HG03139 (cell line): Measurements from ENCODE around the gene GPR183.

Source experiments
- ATAC-seq: cut with Tn5 transposase; IDR thresholded peaks from one replicate; pipeline ENCODE4 v1.9.1; 2021; ENCODE audit not compliant: unreplicated experiment

GPR183 gene

DNA sequence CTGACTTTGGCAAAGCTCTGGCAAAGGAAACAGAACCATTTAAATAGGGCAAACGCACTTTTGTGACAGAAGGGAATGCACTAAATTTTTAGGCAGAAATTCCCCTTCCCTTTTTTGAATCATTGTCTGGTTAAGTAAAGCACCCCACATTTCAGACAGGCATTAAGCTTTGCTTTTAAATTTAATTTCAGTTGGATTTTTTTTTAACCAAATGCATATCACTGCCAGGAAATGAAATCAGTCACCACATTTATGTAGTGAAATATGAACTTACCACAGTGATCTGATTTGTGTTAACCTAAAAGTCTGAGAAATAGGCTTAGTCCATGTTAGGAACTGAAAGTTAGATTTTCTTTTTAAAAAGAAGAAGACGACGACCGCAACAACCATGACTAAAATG, 10.8 kb downstream of the GPR183 start:
- no peak for ATAC-seq

DNA sequence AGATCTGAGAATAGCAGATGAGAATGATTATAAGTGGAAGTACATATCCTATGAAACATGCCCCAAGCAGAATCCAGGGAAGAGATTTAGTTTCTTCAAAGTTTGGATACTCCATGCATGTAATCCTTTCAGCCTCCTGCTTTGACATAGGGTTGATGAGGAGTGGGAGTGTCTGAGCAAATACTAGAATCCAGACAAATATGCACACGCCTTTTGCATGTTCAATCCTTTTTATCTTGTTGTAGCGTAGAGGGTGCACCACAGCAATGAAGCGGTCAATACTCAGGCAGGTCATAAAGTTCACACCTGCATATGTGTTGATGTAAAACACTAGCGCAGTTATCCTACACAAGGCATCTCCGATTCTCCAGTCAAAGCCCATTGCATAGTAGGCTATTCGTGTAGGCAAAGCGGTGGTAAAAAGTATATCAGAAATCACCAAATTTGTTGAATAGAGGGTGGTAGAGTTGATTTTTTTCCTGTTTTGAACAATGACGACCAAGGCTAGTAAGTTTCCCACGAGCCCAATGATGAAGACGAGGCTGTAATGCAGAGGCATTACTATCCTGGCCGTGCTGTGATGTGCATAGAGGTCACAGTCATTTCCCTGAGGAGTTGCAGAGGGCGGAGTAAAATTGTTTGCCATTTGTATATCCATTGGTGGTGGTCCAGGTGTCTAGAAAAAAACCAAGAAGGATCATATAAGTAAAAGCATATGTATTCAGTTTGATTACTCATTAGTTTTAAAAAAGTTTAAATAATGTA, 11.5 kb downstream of the GPR183 start:
- ATAC-seq, result no peak

DNA sequence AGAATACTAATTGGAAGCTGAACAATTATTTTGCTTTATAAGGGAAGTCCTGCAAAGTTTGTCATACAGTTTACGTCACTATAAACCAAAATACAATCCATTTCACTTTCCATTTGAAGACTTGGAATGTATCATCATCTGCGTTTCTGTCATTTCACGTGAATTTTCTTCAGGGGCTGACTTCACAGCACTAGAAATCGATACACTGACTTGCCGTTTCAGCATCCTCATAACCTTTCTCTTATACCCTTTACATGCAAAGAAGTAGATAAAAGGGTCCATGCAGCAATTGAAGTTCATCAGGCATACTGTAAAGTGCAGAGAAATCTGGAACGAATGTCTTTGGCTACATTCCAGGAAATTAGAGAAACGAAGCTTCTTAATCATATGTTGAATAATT, 12.2 kb downstream of the GPR183 start:
- no peak for ATAC-seq

DNA sequence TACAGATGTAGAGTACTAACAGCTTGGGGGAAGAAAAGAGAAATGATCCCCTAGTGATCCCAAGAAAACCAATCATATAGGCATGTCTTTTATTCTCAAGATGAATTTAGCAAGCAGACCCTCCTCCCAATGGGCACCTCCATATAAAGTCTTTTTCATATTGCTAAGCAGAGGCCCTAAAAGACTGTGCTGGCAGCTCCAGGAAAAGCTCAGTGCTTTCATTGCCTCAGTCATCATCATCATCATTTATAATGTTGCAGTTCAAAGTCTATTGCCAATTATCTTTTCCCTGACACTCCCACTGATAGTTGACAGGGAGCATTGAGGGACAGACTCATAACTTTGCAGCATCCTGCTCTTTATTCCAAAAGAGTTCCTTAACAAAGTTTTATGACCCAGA, 13.0 kb downstream of the GPR183 start:
- no peak for ATAC-seq

DNA sequence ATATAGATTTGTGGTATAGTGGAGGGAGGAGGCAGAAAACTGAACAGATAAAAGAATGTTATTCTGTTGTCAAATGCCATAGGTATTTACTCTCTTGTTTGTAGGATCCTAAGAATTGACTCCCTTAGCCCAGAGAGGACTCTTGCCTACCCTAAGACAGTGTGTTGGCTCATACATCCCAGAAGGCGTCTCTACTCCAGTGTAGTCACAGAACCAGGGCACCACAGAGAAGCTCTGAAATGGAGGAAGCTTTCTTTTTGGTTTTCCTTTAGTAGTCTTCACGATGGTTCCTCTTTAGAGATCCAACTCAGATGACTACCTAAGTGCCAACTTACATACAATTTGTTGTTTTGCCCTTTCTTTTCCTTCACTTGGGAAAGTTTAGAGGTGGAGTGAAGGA, 14.0 kb downstream of the GPR183 start:
- ATAC-seq, result no peak

DNA sequence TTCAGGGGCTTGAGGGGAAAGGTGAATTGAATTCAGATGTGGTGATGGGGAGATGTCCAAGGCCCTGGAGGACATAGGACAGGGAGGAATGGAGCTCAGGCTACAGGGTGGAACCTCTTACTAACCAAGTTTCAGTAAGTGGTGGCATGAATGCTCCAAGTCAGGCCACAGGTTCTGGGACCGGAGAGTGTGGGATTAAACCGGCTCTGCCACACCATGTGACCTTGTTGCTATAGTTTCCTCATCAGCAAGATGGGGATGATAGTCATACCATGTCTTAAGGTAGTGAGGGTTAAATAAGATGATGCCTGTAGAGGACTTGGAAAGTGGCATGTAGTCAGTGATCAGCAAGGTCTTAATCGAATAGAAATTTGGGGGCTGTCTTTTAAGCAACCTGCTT, 16.3 kb downstream of the GPR183 start:
- no peak for ATAC-seq

DNA sequence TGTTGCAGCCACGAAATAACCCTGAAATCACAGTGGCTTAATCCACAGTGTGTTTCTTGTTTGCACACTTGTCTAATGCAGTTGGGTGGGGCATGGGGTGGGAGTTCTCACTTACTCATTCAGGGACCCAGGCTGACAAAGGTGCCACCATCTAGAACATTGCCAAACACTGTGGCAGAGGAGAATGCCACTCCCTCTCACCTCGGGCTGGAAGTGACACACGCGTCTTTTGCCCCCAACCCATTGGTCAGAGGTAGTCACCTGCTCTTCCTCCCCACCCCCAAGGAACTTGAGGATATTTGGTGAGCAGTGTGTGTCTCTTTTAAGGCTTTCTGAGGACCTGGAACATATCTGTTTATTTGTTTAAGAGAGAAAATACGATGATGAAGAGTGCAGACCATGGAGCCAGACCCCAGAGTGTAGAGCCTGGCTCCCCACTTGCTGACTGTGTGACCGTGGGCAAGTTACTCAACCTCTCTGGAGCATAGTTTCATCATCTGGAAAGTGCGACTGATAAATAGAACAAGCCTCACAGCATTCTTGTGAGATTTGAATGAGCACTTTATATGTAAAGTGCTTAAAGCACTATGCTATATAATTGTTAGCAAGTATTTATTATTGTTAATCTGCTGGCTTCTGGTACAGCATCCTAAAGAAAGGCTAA, 17.4 kb downstream of the GPR183 start:
- no peak for ATAC-seq

DNA sequence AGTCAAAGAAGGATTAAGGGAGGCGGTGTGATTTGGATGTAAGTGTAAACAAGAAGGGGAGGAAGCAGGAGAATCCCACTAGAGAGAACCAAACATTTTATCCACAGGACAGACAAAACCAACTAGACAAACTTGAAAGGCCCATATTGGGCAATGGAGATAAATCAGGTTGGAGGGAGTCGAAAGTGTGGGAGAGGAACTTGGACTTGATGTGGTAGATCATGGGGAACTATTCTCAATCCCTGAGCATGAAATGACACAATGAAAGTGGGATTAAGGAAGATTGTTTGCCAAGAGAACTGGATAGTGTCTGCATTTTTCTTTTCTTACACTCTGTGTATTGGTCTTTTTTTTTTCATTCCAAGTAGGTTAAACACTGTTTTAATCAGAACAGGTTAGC, 17.9 kb downstream of the GPR183 start:
- no peak for ATAC-seq

DNA sequence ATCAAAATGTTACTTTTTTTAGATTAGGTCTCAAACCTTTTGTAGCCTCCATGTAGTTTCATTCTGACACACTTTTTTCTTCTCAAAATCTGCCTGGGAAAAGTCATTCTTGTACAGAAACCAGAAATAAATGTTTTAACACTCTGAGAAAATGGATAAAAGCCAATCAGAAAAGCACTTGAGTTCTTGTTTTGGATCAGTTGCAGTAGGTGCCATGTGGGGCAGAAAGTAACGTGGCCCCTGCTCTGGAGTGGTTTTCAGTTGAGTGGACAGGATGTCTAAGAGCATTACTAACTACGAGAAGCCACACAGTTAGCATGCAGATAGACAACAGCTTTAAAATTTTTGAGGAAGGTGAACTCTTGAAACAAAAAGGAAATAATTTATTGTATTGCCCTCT, 19.1 kb downstream of the GPR183 start:
- peak; percentile 82 for ATAC-seq

DNA sequence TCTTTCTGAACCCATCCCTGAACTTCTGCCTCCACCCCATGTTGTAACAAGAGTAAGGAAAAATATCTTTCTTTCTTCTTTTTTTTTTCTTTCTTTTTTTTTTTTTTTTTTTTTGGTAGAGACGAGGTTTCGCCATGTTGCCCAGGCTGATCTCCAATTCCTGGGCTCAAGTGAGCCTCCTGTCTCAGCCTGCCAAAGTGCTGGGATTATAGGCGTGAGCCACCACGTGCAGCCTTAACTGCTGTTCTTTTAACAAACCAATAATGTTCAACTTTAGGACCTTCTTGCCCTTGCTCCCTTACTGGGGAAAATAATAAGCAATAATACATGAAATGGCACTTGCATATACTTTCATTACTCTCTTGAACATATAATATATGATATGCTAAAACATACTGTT, 19.6 kb downstream of the GPR183 start:
- ATAC-seq, result no peak

DNA sequence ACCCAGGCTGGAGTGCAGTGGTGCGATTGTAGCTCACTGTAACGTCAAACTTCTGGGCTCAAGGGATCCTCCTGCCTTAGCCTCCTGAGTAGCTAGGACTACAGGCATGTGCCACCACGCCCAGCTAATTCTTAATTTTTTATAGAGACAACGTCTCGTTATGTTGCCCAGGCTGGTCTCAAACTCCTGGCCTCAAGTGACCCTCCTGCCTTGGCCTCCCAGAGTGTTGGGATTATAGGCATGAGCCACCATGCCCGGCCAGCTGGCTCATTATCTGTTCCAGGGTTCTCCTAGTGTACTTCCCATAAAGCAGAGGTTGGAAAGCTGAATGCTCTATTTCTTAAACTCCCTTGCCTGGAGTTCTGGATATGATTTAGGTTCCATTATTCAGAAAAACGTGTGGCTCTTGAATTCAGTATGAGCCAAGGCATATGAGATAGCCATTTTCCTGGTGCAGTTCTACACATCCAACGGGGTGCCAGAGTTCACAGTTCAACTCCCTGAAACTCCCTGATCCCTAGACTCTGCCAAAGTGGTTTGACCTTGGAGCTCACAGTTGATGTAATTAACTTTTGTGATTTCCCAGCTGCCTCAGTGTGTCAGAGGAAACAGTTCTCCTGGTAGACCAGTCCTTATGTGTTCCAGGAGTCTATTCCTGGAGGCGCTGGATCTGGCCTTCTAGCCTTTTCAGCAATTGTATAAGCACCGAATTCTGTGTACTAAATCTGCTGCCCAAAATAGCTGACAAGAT, 21.6 kb downstream of the GPR183 start:
- ATAC-seq, result no peak

DNA sequence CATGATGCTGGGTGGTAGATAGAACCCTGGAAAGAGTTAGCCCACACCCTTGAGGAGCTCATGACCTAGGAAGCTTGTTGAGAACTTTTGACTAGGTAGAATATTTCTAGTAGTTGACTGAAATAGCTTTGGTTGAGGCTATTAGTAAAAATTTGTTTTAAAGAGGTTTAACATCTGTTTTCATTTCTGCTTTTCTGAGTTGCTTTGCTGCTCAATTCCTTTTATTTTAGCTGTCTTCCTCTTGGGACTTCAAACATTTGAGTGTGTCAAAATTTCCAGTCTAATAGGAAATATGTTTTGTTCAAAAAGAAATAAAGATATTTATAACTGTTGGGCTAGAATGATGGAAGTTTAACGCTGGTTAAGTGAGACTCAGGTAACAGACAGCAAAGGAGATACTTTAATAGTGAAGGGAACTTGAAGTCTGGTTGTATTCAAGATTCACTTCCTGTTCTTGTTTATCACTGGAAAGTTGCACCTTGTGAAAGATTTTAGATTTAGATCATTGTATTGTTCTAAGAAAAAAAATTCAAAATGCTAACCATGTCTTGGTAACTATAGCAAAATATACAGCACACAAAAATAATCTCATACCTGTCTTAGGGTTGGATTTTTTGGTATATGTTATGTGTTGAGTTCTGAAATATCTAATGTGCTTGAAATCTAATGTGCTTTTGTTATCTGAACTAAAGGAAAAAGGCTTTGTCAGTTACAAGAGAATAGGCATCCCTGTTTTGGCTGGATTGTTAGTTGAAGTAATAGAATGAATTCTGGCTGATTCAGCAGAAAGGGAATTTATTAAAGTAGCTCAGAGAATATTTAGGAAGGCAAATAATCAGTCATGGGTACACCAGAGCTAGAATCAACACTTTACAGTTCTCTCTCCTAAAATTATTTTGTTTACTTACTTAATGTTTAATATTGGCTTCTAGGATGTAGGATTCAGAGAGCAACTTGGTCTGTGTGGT, 24.7 kb downstream of the GPR183 start:
- peak; percentile 46 for ATAC-seq

DNA sequence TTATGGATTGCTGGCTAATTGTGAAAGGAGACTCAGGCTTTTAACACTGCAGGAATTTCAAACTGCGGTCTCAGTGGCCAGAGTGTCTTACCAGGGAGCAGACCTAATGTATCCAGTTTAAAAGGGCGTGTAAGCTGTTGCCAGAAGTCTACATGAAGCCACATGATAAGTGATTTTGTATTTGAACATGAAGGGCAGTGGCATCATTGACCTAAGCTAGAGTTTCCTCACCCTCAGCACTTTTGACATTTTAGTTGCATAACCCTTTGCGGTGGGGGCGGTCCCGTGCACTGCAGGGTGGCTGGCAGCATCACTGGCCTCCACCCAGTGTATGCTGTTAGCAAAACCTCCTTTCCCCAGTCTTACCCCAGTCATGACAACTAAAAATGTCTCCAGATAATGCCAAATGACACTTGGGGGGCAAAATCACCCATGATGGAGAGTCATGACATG, 25.4 kb downstream of the GPR183 start:
- peak; percentile 58 for ATAC-seq

DNA sequence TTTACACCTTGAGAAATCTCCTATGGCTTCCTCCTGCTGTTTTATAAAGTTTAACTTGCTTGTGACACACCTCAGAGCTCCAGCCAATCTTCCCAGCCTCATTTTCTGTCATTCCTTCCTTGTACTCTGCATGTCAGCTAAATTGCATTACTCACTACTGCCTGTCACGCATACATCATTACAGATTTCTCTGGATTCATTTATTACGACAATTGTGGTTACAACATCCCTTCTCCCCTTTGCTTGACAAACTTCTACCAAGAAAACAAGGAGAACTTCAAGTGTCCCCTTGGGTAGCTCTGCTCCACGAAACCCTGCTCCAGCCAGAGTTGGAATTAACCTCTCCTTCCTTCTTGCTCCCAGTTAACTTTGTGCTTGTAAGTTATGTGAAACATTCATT, 27.0 kb downstream of the GPR183 start:
- ATAC-seq, result no peak

DNA sequence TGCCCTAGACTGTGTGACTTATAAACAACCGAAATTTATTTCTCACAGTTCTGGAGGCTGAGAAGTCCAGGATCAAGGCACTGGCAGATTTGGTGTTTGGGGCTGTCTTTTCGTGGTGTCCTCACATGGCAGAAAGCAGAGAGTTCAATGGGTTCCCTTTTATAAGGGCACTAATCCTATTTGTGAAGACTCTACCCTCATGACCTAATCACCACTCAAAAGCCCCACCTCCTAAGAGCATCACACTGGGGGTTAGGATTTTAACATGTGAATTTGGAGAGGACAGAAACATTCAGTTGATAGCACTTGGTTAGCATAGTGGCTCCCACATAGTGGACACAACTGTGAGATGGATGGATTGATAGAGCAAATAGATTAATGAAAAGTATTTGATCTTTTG, 27.6 kb downstream of the GPR183 start:
- no peak for ATAC-seq

DNA sequence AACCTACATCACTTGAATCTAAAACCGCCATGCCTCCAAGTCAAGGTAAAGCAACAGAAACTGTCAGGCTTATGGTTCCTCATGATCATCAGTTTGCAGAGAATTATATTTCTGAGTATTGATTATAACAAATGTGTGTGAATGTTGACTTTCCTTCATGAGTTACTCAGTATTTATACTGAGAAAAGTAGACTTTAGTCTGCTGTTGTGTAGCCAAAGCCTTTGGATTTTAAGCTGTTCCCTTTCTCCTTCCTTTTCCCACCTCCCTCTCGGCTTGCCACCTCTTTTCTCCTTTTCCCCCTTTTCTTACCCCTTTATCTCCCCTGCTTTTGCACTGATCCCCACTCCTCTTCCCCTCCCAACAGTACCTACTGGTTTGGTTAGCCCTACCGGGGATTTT, 28.4 kb downstream of the GPR183 start:
- no peak for ATAC-seq

DNA sequence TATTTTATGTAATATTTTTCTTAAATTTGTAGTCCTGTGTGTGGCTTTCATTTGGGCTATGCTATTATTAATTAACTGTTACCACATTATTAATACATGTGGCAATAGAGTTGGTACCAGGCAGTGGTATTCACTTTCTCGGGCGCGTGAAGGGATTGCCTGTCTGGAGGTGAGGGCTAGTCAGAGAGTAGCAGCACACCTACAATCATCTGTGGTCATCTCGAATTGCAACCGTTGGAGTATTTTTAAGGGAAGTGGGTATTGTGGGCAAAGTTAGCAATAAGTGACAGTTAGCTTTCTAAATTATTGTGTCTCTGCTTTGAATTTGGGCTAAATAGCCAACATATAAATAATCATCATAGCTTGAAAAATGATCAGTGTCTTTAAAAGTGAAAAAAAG, 29.0 kb downstream of the GPR183 start:
- ATAC-seq, result no peak

DNA sequence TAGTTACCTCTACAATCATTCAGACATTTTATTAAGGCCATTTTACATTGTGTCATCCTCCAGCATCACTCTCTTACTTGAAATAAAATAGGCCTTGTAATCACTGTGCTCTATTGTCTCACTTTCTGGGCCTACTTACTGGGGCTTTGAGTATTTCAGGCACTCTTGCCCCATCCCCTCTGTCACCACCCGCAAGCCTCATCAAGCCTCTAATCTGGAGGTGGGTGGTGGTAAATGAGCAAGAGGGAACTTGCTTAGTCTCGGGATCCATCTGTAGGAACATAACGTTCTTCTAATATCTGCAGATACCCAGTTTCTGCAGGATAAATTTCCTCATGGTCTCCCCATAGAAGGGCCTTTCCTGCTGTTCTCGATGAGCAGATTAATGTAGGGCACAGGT, 29.6 kb downstream of the GPR183 start:
- no peak for ATAC-seq

DNA sequence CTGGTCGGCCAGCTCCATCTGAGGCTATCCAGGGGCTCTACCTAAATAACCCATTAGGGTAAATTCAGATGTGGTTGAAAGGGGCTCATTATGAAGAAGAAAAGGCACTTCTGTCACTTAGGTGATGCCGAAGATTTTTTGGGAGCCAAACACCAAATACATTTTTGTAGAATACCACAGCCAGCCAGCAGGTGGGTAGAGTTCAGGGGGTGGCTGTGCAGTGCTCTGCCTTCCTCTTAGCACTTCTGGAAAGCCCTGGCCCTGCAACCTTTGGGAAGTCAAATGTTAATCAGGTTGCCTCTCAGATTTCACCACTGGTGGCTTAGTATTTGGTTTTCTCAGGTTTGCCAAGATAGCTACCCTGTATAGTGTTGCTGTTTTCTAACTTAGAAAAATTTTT, 30.5 kb downstream of the GPR183 start:
- no peak for ATAC-seq

DNA sequence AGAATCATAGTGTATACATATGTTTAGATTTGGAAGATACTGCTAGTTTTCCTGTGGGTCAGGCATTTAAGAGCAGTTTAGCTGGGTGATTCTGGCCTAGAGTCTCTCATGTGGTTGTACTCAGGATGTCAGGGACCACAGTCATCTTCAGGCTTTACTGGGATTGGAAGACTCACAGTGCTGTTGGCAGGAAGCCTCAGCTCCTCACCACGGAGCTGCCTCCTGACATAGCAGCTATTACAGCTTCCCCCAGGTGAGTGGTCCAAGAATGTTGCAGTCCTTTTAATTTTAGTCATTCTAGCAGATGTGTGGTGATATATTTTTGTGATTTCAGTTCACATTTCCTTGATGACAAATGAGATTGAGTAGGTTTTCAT, 32.1 kb downstream of the GPR183 start:
- ATAC-seq, result no peak

DNA sequence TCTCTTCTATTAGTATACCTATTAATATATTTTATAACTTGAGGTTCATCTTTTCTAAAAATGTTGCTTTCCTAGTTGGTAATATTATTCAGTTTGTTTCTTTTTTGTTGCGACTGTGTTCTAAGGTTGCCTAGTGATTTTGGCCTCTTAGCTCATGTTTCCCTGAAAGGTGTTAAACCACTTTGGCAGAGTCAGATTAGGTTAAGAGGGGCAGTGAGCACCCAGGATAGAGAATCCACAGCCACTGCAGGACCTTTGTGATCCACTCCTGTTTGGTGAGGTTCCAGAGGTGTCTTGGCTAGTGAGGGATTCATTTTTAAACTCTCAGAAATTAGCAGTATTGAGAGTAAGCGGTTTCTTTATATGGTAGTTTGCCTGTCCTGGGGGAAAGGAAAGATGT, 34.1 kb downstream of the GPR183 start:
- no peak for ATAC-seq
